Suprapubic skin (tissue), 4 donors: ENCODE data around the gene NTMT2. TPM values are rescaled to one million over a fixed set of nuclear protein-coding genes. Genes with fewer than 3 reads are reported as not detected.
"Not testable (repeated sequence)": the region's sequence is repeated elsewhere in the genome, so short reads cannot be mapped to it uniquely, and the experiment has no call there.

Experiments
- DNase-seq, 2 donors: peaks; one replicate each; pipeline ENCODE4 v3.0.0-alpha.2; 2019; ENCODE audit warnings: low spot score in 2 of 2
- H3K27ac ChIP-seq: fragments of 200-600 bp; sonication (generic); one replicate; pipeline ENCODE4 v1.5.1; 2019
- H3K27me3 ChIP-seq: fragments of 200-600 bp; sonication (generic); one replicate; pipeline ENCODE4 v1.5.1; 2019
- H3K36me3 ChIP-seq: fragments of 200-600 bp; sonication (generic); one replicate; pipeline ENCODE4 v1.5.1; 2019
- H3K4me1 ChIP-seq: fragments of 200-600 bp; sonication (generic); one replicate; pipeline ENCODE4 v1.5.1; 2019
- H3K4me3 ChIP-seq: fragments of 200-600 bp; sonication (generic); one replicate; pipeline ENCODE4 v1.5.1; 2019; ENCODE audit warnings: mild to moderate bottlenecking
- H3K9me3 ChIP-seq: fragments of 200-600 bp; sonication (generic); one replicate; pipeline ENCODE4 v1.5.1; 2019
- CTCF ChIP-seq, 2 donors: fragments of 200-600 bp in 1 of 2; fragments of 450-650 bp in 1 of 2; sonication (generic) in 1 of 2; IDR thresholded peaks; one replicate each; pipeline ENCODE4 v1.5.1; 2016 to 2019; ENCODE audit warnings: antibody characterized with exemption in 2 of 2, mild to moderate bottlenecking in 1 of 2, moderate library complexity in 1 of 2
- EP300 ChIP-seq: sonication (generic); formaldehyde crosslinking; IDR thresholded peaks from one replicate; pipeline ENCODE4 v1.6.1; 2017; ENCODE audit warnings: antibody characterized with exemption
- POLR2A ChIP-seq, 2 donors: fragments of 450-650 bp; IDR thresholded peaks; one replicate each; pipeline ENCODE4 v1.6.1; 2017; ENCODE audit warnings: antibody characterized with exemption in 2 of 2, mild to moderate bottlenecking in 2 of 2, moderate library complexity in 2 of 2
- POLR2AphosphoS5 ChIP-seq, 3 donors: sonication (generic); formaldehyde crosslinking; IDR thresholded peaks; one replicate each; pipeline ENCODE4 v1.6.1; 2017; ENCODE audit warnings: antibody characterized with exemption in 3 of 3
- WGBS: methylation state at CpG from one replicate; pipeline ENCODE4 v1.1.5; 2018; 5-methylcytosine and 5-hydroxymethylcytosine counted together
- total RNA-seq, 4 donors: library from RNA; depleted of rRNA; stranded (reverse); fragments of >200 nt; gene quantifications; one replicate each; pipeline ENCODE4 v1.1.0, GENCODE V29; 2016

Gene NTMT2
- total RNA-seq, result not detected

- no peak for DNase-seq
- 49% methylated on average over 8 of the region's 8 CpGs for WGBS
- Histone ChIP-seq H3K4me1 (no peaks in the 10 kb centered on the region), H3K27ac (no peak within 1 kb of the TSS), H3K27me3 (no peaks in the 10 kb centered on the region), H3K9me3 (no peaks in the 10 kb centered on the region), H3K36me3 (no peaks in the 10 kb centered on the region), H3K4me3 (no peak within 1 kb of the TSS)
- no peak for TF ChIP-seq POLR2A (IDR thresholded peaks at IDR 0.05)
- TF ChIP-seq EP300, result no peak
- no peak for TF ChIP-seq CTCF (IDR thresholded peaks at IDR 0.05)
- TF ChIP-seq POLR2AphosphoS5 (IDR thresholded peaks at IDR 0.05), result no peak
Measured at GRCh38 chr1:170145770-170146676, at the start of gene NTMT2. Gene NTMT2, plus strand, starts transcription at chr1:170145959. Its CDS starts 149 bp downstream, at chr1:170146108.

- H3K27ac ChIP-seq, result no peak overlapping the region
- TF ChIP-seq POLR2A (IDR thresholded peaks at IDR 0.05), result no peak
- no peak for TF ChIP-seq EP300
- no peak for TF ChIP-seq POLR2AphosphoS5 (IDR thresholded peaks at IDR 0.05)
- no peak for TF ChIP-seq CTCF (IDR thresholded peaks at IDR 0.05)
- no peaks in the 10 kb centered on the region for H3K9me3 ChIP-seq
- no peak for DNase-seq
- no peak overlapping the region for H3K4me3 ChIP-seq
- no peaks in the 10 kb centered on the region for H3K36me3 ChIP-seq
- H3K27me3 ChIP-seq, result no peaks in the 10 kb centered on the region
- peaks cover 5% of the 10 kb centered on the region for H3K4me1 ChIP-seq
Measured at GRCh38 chr1:170095976-170096748, 49.6 kb upstream of the NTMT2 start.

GRCh38 chr1:170096806-170097340, 48.9 kb upstream of the NTMT2 start:
- TF ChIP-seq EP300 (no peak), POLR2A (IDR thresholded peaks at IDR 0.05) (no peak), CTCF (IDR thresholded peaks at IDR 0.05) (no peak), POLR2AphosphoS5 (IDR thresholded peaks at IDR 0.05) (no peak)
- WGBS, result 70% methylated on average over 4 of the region's 4 CpGs
- Histone ChIP-seq H3K4me1 (peaks cover 5% of the 10 kb centered on the region), H3K9me3 (no peaks in the 10 kb centered on the region), H3K27me3 (no peaks in the 10 kb centered on the region), H3K4me3 (no peak overlapping the region), H3K27ac (no peak overlapping the region), H3K36me3 (no peaks in the 10 kb centered on the region)
- DNase-seq, result no peak

GRCh38 chr1:170097449-170097948, 48.3 kb upstream of the NTMT2 start:
- H3K4me1 ChIP-seq, result peaks cover 5% of the 10 kb centered on the region
- no peak for DNase-seq
- 33% methylated on average over 4 of the region's 4 CpGs for WGBS
- TF ChIP-seq CTCF (IDR thresholded peaks at IDR 0.05) (no peak), POLR2A (IDR thresholded peaks at IDR 0.05) (no peak), POLR2AphosphoS5 (IDR thresholded peaks at IDR 0.05) (no peak), EP300 (no peak)
- no peak overlapping the region for H3K4me3 ChIP-seq
- H3K27ac ChIP-seq, result no peak overlapping the region
- no peaks in the 10 kb centered on the region for H3K36me3 ChIP-seq
- H3K27me3 ChIP-seq, result no peaks in the 10 kb centered on the region
- no peaks in the 10 kb centered on the region for H3K9me3 ChIP-seq

- not testable (repeated sequence) for H3K27ac ChIP-seq, H3K9me3 ChIP-seq, DNase-seq, H3K4me1 ChIP-seq, H3K36me3 ChIP-seq, H3K4me3 ChIP-seq, H3K27me3 ChIP-seq
- 100% methylated on average over 3 of the region's 8 CpGs for WGBS
Measured at GRCh38 chr1:170113140-170113539, 32.6 kb upstream of the NTMT2 start.
